ENCODE measurements around the gene GPHB5.

GPHB5 gene

GRCh38 chr14:63296060-63296563, 22.6 kb downstream of the GPHB5 start:
- H3K9ac ChIP-seq (ENCODE audit: low read length): no peak overlapping the region
- TF ChIP-seq EZH2 (optimal IDR thresholded peaks at IDR 0.05; ENCODE audit: low read depth, low read length) (no peak), EZH2phosphoT487 (IDR thresholded peaks at IDR 0.05; ENCODE audit: low read length) (no peak), CTCF (IDR thresholded peaks at IDR 0.05; ENCODE audit: low read length) (no peak)
- no peak overlapping the region for H3K27ac ChIP-seq (ENCODE audit: low read length)
- H3F3A ChIP-seq (ENCODE audit: insufficient read depth, low read length): no peaks in the 10 kb centered on the region
- H3K4me3 ChIP-seq (ENCODE audit: low read length): no peak overlapping the region
- H3K36me3 ChIP-seq (replicated peaks; ENCODE audit: insufficient read depth, low read length): no peaks in the 10 kb centered on the region
- H3K79me2 ChIP-seq (ENCODE audit: low read length): no peaks in the 10 kb centered on the region
- no peak for DNase-seq
- no peaks in the 10 kb centered on the region for H3K9me3 ChIP-seq (replicated peaks; ENCODE audit: insufficient read depth, low read length)
- H2AFZ ChIP-seq (ENCODE audit: low read length): no peak overlapping the region
- no peak overlapping the region for H3K4me2 ChIP-seq (ENCODE audit: low read depth, low read length)
- H4K20me1 ChIP-seq (ENCODE audit: insufficient read depth, low read length): no peaks in the 10 kb centered on the region
- H3K4me1 ChIP-seq (ENCODE audit: low read length): no peaks in the 10 kb centered on the region
- H3K9me2 ChIP-seq (replicated peaks; ENCODE audit: insufficient read depth, low read length): no peaks in the 10 kb centered on the region
- no peaks in the 10 kb centered on the region for H3K27me3 ChIP-seq (replicated peaks; ENCODE audit: insufficient read depth, low read length)

- H3K9ac ChIP-seq (ENCODE audit: low read length): no peak overlapping the region
Observed at GRCh38 chr14:63295231-63295685, 23.5 kb downstream of the GPHB5 start.

GRCh38 chr14:63292805-63293204, 25.9 kb downstream of the GPHB5 start:
- no peaks in the 10 kb centered on the region for H3K4me1 ChIP-seq (ENCODE audit: low read length)
- DNase-seq: no peak
- H3K9me2 ChIP-seq (replicated peaks; ENCODE audit: insufficient read depth, low read length): no peaks in the 10 kb centered on the region
- no peak overlapping the region for H3K9ac ChIP-seq (ENCODE audit: low read length)
- no peaks in the 10 kb centered on the region for H3K79me2 ChIP-seq (ENCODE audit: low read length)
- H4K20me1 ChIP-seq (ENCODE audit: insufficient read depth, low read length): no peaks in the 10 kb centered on the region
- H2AFZ ChIP-seq (ENCODE audit: low read length): no peak overlapping the region
- H3K27ac ChIP-seq (ENCODE audit: low read length): no peak overlapping the region
- no peak overlapping the region for H3K4me2 ChIP-seq (ENCODE audit: low read depth, low read length)
- H3K4me3 ChIP-seq (ENCODE audit: low read length): no peak overlapping the region
- H3F3A ChIP-seq (ENCODE audit: insufficient read depth, low read length): no peaks in the 10 kb centered on the region
- no peaks in the 10 kb centered on the region for H3K9me3 ChIP-seq (replicated peaks; ENCODE audit: insufficient read depth, low read length)
- H3K36me3 ChIP-seq (replicated peaks; ENCODE audit: insufficient read depth, low read length): no peaks in the 10 kb centered on the region
- TF ChIP-seq EZH2 (optimal IDR thresholded peaks at IDR 0.05; ENCODE audit: low read depth, low read length) (no peak), CTCF (IDR thresholded peaks at IDR 0.05; ENCODE audit: low read length) (no peak), EZH2phosphoT487 (IDR thresholded peaks at IDR 0.05; ENCODE audit: low read length) (no peak)
- no peaks in the 10 kb centered on the region for H3K27me3 ChIP-seq (replicated peaks; ENCODE audit: insufficient read depth, low read length)

More at GRCh38 chr14:63295231-63295685, 23.5 kb downstream of the GPHB5 start:
- Histone ChIP-seq H3K27me3 (replicated peaks; ENCODE audit: insufficient read depth, low read length) (no peaks in the 10 kb centered on the region), H3K36me3 (replicated peaks; ENCODE audit: insufficient read depth, low read length) (no peaks in the 10 kb centered on the region), H3K27ac (ENCODE audit: low read length) (no peak overlapping the region), H2AFZ (ENCODE audit: low read length) (no peak overlapping the region), H3K4me3 (ENCODE audit: low read length) (no peak overlapping the region), H3K4me1 (ENCODE audit: low read length) (no peaks in the 10 kb centered on the region), H3K79me2 (ENCODE audit: low read length) (no peaks in the 10 kb centered on the region), H3K9me3 (replicated peaks; ENCODE audit: insufficient read depth, low read length) (no peaks in the 10 kb centered on the region), H3F3A (ENCODE audit: insufficient read depth, low read length) (no peaks in the 10 kb centered on the region), H3K9me2 (replicated peaks; ENCODE audit: insufficient read depth, low read length) (no peaks in the 10 kb centered on the region), H4K20me1 (ENCODE audit: insufficient read depth, low read length) (no peaks in the 10 kb centered on the region), H3K4me2 (ENCODE audit: low read depth, low read length) (no peak overlapping the region)
- DNase-seq: no peak
- TF ChIP-seq EZH2phosphoT487 (IDR thresholded peaks at IDR 0.05; ENCODE audit: low read length) (no peak), EZH2 (optimal IDR thresholded peaks at IDR 0.05; ENCODE audit: low read depth, low read length) (no peak), CTCF (IDR thresholded peaks at IDR 0.05; ENCODE audit: low read length) (no peak)
